ENCODE measurements around the gene PRKAG2.

GRCh38 chr7:151591866-151592265, 285.0 kb downstream of the PRKAG2 start:
- TF ChIP-seq POLR2A (IDR thresholded peaks at IDR 0.05; ENCODE audit: low read length), result no peak
- TF ChIP-seq GATA1 (IDR thresholded peaks at IDR 0.05; ENCODE audit: low read depth, low read length), result no peak
